B cell (primary cell): ENCODE measurements around the gene PCDH9. TPM values are rescaled to one million over a fixed set of nuclear protein-coding genes. Genes with fewer than 3 reads are reported as not detected.

ENCODE experiments used
- ATAC-seq: fragments of 200-7000 bp; cut with Tn5 transposase; one replicate; pipeline ENCODE4 v1.10.0; 2021; ENCODE audit warnings: low read depth, mild to moderate bottlenecking, moderate number of reproducible peaks, moderate library complexity
- CTCF ChIA-PET: fragments of 350-600 bp; sonication (Branson Sonifier 250); formaldehyde crosslinking; loops from one replicate; lab custom pipeline; 2021; ENCODE audit warnings: antibody characterized with exemption, inconsistent platforms; lab: Charles Lee
- POLR2A ChIA-PET: fragments of 350-600 bp; sonication (Branson Sonifier 250); formaldehyde crosslinking; loops from one replicate; lab custom pipeline; 2021; ENCODE audit warnings: antibody characterized with exemption; lab: Charles Lee
- DNase-seq: peaks from one replicate; pipeline ENCODE4 v3.0.0; 2013
- H2AFZ ChIP-seq: 2 replicates; pipeline ENCODE4 v1.6.1; 2012; ENCODE audit warnings: mild to moderate bottlenecking, low read depth, low read length; ENCODE audit not compliant: insufficient read depth, poor library complexity, severe bottlenecking
- H3K27ac ChIP-seq, 2 donors: 1 replicate in 1 of 2; 2 replicates in 1 of 2; pipeline ENCODE4 v1.5.1; 2012 to 2013; ENCODE audit warnings: low read length in 2 of 2, mild to moderate bottlenecking in 2 of 2, moderate library complexity in 1 of 2
- H3K27me3 ChIP-seq, 4 experiments: fragments of 200-600 bp in 1 of 4; sonication (generic) in 1 of 4; replicated peaks in 1 of 4; 1 replicate in 2 of 4; 2 replicates in 2 of 4; pipeline versions ENCODE4 v1.6.1 to v1.7.0; 2013 to 2016; ENCODE audit warnings: low read length in 3 of 4, mild to moderate bottlenecking in 2 of 4, mixed read lengths in 1 of 4, moderate library complexity in 1 of 4; ENCODE audit not compliant: insufficient read depth in 4 of 4, control insufficient read depth in 3 of 4; ENCODE audit errors: control extremely low read depth in 1 of 4
- H3K36me3 ChIP-seq, 2 experiments: replicated peaks in 1 of 2; 1 replicate in 1 of 2; 2 replicates in 1 of 2; pipeline versions ENCODE4 v1.6.1 to v1.7.1; 2013; ENCODE audit warnings: low read length in 1 of 2; ENCODE audit not compliant: insufficient read depth in 2 of 2, control insufficient read depth in 1 of 2; ENCODE audit errors: control extremely low read depth in 1 of 2, extremely low read depth in 1 of 2
- H3K4me1 ChIP-seq, 2 donors: fragments of 200-600 bp in 1 of 2; sonication (generic) in 1 of 2; 1 replicate in 1 of 2; 2 replicates in 1 of 2; pipeline versions ENCODE4 v1.5.1 to v1.6.1; 2013 to 2017; ENCODE audit warnings: low read length in 2 of 2; ENCODE audit not compliant: control insufficient read depth in 2 of 2, insufficient read depth in 2 of 2
- H3K4me2 ChIP-seq: replicated peaks from 2 replicates; pipeline ENCODE3; 2012; ENCODE audit warnings: mild to moderate bottlenecking, low read depth, low read length; ENCODE audit not compliant: poor library complexity, severe bottlenecking
- H3K4me3 ChIP-seq, 5 experiments: fragments of 200-600 bp in 1 of 5; sonication (generic) in 1 of 5; 1 replicate in 3 of 5; 2 replicates in 2 of 5; pipeline versions ENCODE4 v1.5.1 to v1.7.0; 2011 to 2016; ENCODE audit warnings: low read length in 4 of 5, mild to moderate bottlenecking in 4 of 5, low read depth in 2 of 5, control low read depth in 1 of 5, moderate library complexity in 1 of 5; ENCODE audit not compliant: insufficient read depth in 1 of 5; ENCODE audit errors: control extremely low read depth in 1 of 5, extremely low read depth in 1 of 5
- H3K79me2 ChIP-seq: fragments of 200-600 bp; sonication (generic); one replicate; pipeline ENCODE4 v1.6.0; 2016; ENCODE audit warnings: low read length; ENCODE audit not compliant: control insufficient read depth, insufficient read depth
- H3K9ac ChIP-seq: fragments of 200-600 bp; sonication (generic); 2 replicates; pipeline ENCODE4 v1.6.1; 2017; ENCODE audit warnings: mild to moderate bottlenecking, low read length, moderate library complexity
- H3K9me3 ChIP-seq, 3 donors: one replicate each; pipeline versions ENCODE4 v1.6.1 to v1.7.1; 2013; ENCODE audit warnings: low read length in 2 of 3; ENCODE audit not compliant: control insufficient read depth in 2 of 3, insufficient read depth in 1 of 3; ENCODE audit errors: control extremely low read depth in 1 of 3
- H4K20me1 ChIP-seq: 2 replicates; pipeline ENCODE4 v1.6.0; 2012; ENCODE audit warnings: mild to moderate bottlenecking, low read length; ENCODE audit not compliant: insufficient read depth, control insufficient read depth, poor library complexity, severe bottlenecking
- H3K27ac Mint-ChIP-seq: one replicate; pipeline ENCODE4 v1.8.0; 2021; ENCODE audit warnings: mixed read lengths
- H3K27me3 Mint-ChIP-seq: one replicate; pipeline ENCODE4 v1.8.0; 2021; ENCODE audit warnings: mixed read lengths
- H3K4me1 Mint-ChIP-seq: one replicate; pipeline ENCODE4 v1.8.0; 2021; ENCODE audit warnings: mixed read lengths
- H3K4me3 Mint-ChIP-seq: one replicate; pipeline ENCODE4 v1.8.0; 2021; ENCODE audit warnings: mixed read lengths
- H3K9me3 Mint-ChIP-seq: one replicate; pipeline ENCODE4 v1.8.0; 2022; ENCODE audit warnings: mixed read lengths; ENCODE audit not compliant: insufficient read depth
- CTCF ChIP-seq: fragments of 200-600 bp; IDR thresholded peaks from one replicate; pipeline ENCODE4 v1.8.0; 2022; ENCODE audit warnings: antibody characterized with exemption, mild to moderate bottlenecking
- EZH2 ChIP-seq: IDR thresholded peaks from 2 replicates; pipeline ENCODE4 v1.6.1; 2012; ENCODE audit warnings: borderline replicate concordance, low read depth, mild to moderate bottlenecking, moderate library complexity, low read length; ENCODE audit not compliant: insufficient read depth, poor library complexity, severe bottlenecking
- WGBS: methylation state at CpG from one replicate; pipeline ENCODE4 v1.1.5; 2013; ENCODE audit warnings: missing lambda C conversion rate; ENCODE audit not compliant: insufficient coverage; 5-methylcytosine and 5-hydroxymethylcytosine counted together
- intact Hi-C: fragments of 100-400 bp; cut with micrococcal nuclease; formaldehyde crosslinking; loops from one replicate; pipeline ENCODE4 v1.10.0; 2022
- polyA plus RNA-seq: library from polyadenylated mRNA; depleted of rRNA; stranded (reverse); fragments of >200 nt; gene quantifications from 2 replicates; pipeline ENCODE4 v1.2.3, GENCODE V29; 2012
- total RNA-seq, 2 donors: library from RNA; stranded (reverse); fragments of 120-200 nt in 1 of 2; gene quantifications; 1 replicate in 1 of 2; 2 replicates in 1 of 2; pipeline versions ENCODE4 v1.2.3 to v1.2.4, GENCODE V29; 2013 to 2022

PCDH9 gene
- total and polyA plus RNA-seq, 2 donors (not counting 1 experiment from before 2014, with no cell fraction given): 13.1 to 21.8 TPM

DNA sequence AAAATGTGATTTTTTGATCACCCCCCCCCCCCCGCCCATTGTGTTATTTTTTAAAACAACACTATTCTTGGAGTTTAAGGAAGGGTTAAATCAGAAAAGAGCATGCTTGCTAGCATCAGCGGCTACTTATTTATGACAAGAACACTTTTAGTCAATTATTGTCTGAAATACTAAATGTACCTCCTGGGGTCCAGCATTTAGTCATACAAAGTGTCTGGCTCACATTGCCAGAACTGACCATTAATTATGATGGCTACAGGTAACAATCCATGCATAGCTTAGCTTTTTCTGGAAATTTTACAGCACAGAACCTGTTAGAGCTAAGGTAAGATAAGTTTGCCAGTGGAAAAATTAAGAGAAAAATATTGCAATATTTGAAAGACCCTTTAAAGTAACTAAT, 90.1 kb downstream of the PCDH9 start:
- no peaks in the 10 kb centered on the region for H3K27me3 Mint-ChIP-seq
- Histone ChIP-seq H3K27me3 (no peaks in the 10 kb centered on the region), H3K79me2 (no peaks in the 10 kb centered on the region), H3K4me3 (no peak overlapping the region), H3K9ac (no peak overlapping the region), H3K36me3 (no peaks in the 10 kb centered on the region), H4K20me1 (no peaks in the 10 kb centered on the region), H3K9me3 (no peaks in the 10 kb centered on the region), H3K4me2 (no peak overlapping the region), H3K4me1 (peaks cover 0 to 7% of the 10 kb centered on the region in 2 donors), H2AFZ (no peak overlapping the region), H3K27ac (no peak overlapping the region)
- H3K4me3 Mint-ChIP-seq: no peak overlapping the region
- intact Hi-C loops: no loop called here
- ChIA-PET POLR2A (no interaction called here), CTCF (no interaction called here)
- no CpG with 5 or more reads among the region's 2 CpGs for WGBS
- no peak for ATAC-seq
- H3K9me3 Mint-ChIP-seq: no peaks in the 10 kb centered on the region
- no peak for DNase-seq
- TF ChIP-seq EZH2: no peak
- no peak for TF ChIP-seq CTCF
- peaks cover 14% of the 10 kb centered on the region for H3K4me1 Mint-ChIP-seq
- H3K27ac Mint-ChIP-seq: no peak overlapping the region

- H3K27ac Mint-ChIP-seq: no peak overlapping the region
- Histone ChIP-seq H4K20me1 (no peaks in the 10 kb centered on the region), H3K36me3 (no peaks in the 10 kb centered on the region), H2AFZ (no peak overlapping the region), H3K4me2 (no peak overlapping the region), H3K9ac (no peak overlapping the region), H3K4me3 (no peak overlapping the region), H3K27ac (no peak overlapping the region), H3K4me1 (peaks cover 2 to 9% of the 10 kb centered on the region in 2 donors), H3K27me3 (no peaks in the 10 kb centered on the region), H3K9me3 (no peaks in the 10 kb centered on the region), H3K79me2 (no peaks in the 10 kb centered on the region)
- peaks cover 15% of the 10 kb centered on the region for H3K4me1 Mint-ChIP-seq
- no peaks in the 10 kb centered on the region for H3K27me3 Mint-ChIP-seq
- no peak for DNase-seq
- ChIA-PET CTCF (no interaction called here), POLR2A (no interaction called here)
- no peaks in the 10 kb centered on the region for H3K9me3 Mint-ChIP-seq
- 95% methylated on average over 2 of the region's 4 CpGs for WGBS
- intact Hi-C loops: no loop called here
- TF ChIP-seq EZH2 (no peak), CTCF (no peak)
- ATAC-seq: no peak
- H3K4me3 Mint-ChIP-seq: no peak overlapping the region
Observed at GRCh38 chr13:67139551-67139950, 90.6 kb downstream of the PCDH9 start.
